Measurements from ENCODE around the gene CPZ.

The CPZ gene

GRCh38 chr4:8596891-8597290 is 4.3 kb downstream of the CPZ start:
- ATAC-seq = no peak

- no peak for ATAC-seq
Observed at GRCh38 chr4:8597319-8597718, 4.8 kb downstream of the CPZ start.

- no peak for ATAC-seq
Observed at GRCh38 chr4:8597791-8598190, 5.2 kb downstream of the CPZ start.

GRCh38 chr4:8598391-8599090 is 6.0 kb downstream of the CPZ start:
- ATAC-seq = no peak

GRCh38 chr4:8599091-8599460 is 6.5 kb downstream of the CPZ start:
- no peak for ATAC-seq

- ATAC-seq = no peak
Observed at GRCh38 chr4:8599657-8600056, 7.1 kb downstream of the CPZ start.

DNA sequence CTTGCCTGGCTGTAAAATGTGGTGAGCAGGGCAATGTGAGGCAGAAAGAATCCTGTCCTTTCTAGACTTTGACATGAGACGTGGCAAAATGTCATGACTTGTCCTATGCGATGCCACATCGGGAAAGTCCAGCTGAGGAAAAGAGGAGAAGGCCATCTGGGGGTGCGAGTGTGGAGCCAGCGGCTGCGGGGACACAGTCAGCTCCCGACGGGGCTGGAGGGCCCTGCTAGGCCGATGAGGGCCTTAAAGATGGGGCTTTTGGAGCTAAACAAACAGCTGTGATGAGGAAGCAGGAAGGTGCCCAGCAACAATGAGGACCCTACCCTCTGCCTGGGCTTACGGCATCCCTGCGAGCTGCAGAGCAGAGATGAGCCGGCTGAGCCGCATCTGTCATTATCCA is 7.7 kb downstream of the CPZ start:
- no peak for ATAC-seq

GRCh38 chr4:8600686-8601085 is 8.1 kb downstream of the CPZ start:
- no peak for ATAC-seq

DNA sequence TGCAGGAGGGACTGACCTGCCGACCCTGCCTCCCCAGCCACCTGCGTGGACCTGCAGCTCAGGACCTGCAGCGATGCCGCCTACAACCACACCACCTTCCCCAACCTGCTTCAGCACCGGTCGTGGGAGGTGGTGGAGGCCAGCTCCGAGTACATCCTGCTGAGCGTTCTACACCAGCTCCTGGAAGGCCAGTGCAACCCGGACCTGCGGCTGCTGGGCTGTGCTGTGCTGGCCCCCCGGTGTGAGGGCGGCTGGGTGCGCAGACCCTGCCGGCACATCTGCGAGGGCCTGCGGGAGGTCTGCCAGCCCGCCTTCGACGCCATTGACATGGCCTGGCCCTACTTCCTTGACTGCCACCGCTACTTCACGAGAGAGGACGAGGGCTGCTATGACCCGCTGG is 8.5 kb downstream of the CPZ start:
- ATAC-seq = no peak

DNA sequence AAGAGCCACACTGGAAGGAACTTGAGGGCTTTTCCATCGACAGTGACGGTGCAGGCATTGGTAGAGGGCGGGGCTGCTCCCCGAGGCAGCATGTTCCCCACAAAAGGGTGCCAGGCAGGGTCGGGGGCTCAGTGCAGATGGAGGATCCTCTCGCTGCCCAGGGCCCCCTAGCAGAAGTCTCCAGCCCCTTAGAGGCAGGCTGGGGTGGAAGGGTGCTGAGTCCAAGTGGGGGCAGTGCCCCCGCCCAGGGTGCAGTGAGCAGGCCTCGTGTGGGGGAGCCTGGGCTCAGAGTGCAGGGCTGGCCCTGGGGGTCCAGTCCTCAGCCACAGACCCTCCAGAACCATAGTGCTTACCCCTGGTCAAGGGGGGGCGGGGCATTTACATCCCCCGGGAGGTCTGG is 9.0 kb downstream of the CPZ start:
- ATAC-seq = no peak

GRCh38 chr4:8602686-8603430 is 10.3 kb downstream of the CPZ start:
- no peak for ATAC-seq

- ATAC-seq = no peak
Observed at GRCh38 chr4:8603931-8604330, 11.4 kb downstream of the CPZ start.

DNA sequence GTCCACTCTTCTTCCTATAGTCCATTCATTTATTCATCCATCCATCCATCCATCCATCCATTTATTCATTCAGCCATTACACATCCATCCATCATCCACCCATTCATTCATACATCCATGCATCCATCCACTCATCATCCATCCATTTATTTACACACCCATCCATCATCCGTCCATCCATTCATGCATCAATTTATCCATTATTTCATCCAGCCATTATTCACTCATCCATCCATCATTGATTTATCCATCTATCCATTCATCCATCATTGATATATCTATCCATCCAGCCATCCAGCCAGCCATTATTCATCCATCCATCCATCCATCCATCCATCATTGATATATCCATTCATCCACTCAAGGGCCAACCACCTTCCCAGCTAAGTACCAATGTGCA is 12.7 kb downstream of the CPZ start:
- ATAC-seq = no peak

- no peak for ATAC-seq
Observed at GRCh38 chr4:8606476-8606875, 13.9 kb downstream of the CPZ start.

DNA sequence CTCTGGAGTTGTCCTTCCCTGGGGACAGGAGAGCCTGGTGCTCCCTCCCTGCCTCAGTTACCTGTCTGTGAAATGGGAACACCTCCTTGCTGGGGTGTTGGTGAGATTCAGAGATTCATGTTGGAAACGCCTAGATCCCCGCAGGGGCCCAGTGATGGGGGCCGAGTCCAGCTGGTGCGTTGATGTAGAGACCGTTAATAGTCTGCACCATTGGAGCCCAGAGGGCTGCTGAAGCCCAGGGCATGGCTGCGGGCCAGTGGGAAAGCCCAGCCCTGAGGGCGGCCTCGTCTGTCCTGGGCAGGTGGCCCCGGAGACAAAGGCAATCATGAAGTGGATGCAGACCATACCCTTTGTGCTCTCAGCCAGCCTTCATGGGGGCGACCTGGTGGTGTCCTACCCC is 14.4 kb downstream of the CPZ start:
- no peak for ATAC-seq

DNA sequence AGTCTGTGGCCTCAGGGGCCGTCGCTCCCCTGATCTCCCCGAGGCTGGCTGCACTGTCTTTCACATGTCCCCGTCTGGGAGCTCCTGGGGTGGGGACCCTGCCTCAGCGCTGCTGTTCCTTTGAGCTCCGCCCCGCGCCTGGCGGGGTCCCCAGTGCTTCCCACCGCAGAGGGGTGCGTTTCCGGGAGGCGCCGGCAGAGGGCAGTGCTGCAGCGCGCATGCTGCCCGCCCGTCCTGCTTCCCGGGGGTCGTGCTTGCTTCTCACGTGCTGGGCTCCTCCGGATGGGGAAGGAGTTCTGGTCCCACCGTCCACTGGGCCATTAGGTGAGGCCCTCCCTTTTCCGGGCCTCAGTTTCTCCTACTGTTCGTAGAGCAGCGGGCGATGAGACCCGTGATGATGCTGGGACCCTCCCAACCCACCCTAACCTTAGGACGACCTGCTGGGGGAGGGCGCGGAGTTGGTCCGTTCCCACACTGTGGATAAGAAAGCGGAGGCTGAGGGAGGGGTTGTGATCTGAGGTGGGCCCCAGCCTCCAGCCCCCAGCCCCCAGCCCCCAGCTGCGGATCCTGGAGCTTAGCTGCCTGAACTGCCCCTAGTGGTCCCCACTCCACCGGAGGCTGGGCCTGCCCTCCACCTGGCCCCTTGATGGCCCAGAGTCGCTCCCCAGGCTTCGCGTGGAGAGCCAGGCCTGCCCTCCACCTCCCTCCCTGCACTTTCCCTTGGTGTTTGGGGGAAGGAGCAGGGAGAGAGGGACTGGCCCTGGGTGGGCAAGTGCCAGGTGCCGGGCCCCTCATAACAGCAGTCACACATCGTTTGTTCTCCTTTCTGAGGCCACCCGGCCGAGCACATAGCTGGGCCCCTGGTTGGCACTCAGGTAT is 15.3 kb downstream of the CPZ start:
- ATAC-seq = no peak

DNA sequence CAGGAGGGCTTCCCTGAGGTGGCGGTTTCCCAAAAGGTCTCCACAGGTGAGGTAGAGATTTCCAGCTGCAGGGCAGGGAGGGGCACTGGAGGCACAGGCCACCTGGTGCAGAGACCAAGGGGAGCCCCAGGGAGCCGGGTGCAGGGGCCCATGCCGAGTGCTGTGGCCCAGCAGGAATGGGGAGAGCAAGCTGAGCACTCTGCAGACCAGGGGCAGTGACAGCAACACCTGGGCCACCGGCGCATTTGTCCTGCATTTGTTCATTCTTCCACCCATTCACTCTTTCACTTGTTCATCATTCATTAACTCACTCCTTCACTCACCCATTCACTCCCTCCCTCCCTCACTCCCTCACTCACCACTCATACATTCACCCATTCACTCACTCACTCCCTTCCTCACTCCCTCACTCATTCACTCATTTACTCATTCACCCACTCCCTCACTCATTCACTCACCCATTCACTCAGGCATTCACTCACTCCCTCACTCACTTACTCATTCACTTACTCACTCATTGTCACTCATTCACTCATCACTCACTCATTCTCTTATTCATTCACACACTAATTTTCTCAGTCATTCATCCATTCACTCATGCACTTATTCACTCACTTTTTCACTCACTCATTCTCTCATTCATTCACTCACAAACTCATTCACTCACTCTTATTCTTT is 16.3 kb downstream of the CPZ start:
- no peak for ATAC-seq

DNA sequence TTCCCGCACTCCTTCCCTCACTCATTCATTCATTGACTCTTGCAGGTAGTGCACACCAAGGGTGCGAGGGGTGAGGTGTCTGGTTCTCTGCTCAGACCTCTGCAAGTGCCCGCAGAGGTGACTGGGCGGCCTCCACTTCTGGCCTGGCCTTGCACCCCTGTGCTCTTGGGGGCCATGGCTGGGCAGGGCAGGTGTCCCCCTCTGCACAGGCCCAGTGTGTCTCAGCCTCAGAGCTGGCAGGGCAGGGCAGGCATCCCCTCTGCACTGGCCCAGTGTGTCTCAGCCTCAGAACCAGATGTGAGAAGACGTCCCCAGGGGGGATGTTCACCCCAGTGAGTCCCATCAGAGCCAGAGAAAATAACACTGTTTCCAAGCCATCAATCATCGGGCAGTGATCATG is 16.8 kb downstream of the CPZ start:
- no peak for ATAC-seq

DNA sequence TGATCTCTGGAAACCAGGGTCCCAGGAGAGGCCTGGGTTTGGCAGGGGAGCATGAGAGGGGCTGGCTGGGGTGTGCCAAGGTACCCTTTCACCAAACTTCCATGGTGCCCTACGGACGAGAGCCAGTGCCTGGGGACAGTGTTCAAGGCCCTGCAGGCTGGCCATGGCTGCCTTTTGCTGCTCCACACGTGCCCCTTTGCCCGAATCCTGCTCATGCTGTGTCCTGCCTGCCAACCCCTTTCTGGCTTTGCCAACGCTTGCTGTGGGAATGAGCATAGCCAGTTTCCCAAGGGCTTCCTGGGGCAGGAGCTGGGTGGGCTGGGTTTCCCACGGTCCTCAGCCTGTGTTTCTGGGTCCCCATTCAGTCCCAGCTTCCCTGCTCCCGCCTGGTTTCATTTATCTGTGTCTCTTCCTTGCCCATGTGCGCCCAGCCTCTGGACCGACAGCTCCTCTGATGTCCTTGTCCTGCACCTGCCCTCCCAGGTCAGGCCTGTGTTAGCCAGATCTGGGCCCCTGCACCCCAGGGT is 17.3 kb downstream of the CPZ start:
- ATAC-seq = no peak

GRCh38 chr4:8610858-8611616 is 18.5 kb downstream of the CPZ start:
- ATAC-seq = no peak

GRCh38 chr4:8612646-8613045 is 20.1 kb downstream of the CPZ start:
- ATAC-seq = no peak
